UCSD-AML1 (cell line): Measurements from ENCODE around the gene MT1F.
"Not testable (repeated sequence)": the region's sequence is repeated elsewhere in the genome, so short reads cannot be mapped to it uniquely, and the experiment has no call there.

ENCODE experiments used
- DNase-seq: peaks from one replicate; lab custom pipeline; 2025; ENCODE audit not compliant: unreplicated experiment; lab: John Stamatoyannopoulos, UW

MT1F gene

DNA sequence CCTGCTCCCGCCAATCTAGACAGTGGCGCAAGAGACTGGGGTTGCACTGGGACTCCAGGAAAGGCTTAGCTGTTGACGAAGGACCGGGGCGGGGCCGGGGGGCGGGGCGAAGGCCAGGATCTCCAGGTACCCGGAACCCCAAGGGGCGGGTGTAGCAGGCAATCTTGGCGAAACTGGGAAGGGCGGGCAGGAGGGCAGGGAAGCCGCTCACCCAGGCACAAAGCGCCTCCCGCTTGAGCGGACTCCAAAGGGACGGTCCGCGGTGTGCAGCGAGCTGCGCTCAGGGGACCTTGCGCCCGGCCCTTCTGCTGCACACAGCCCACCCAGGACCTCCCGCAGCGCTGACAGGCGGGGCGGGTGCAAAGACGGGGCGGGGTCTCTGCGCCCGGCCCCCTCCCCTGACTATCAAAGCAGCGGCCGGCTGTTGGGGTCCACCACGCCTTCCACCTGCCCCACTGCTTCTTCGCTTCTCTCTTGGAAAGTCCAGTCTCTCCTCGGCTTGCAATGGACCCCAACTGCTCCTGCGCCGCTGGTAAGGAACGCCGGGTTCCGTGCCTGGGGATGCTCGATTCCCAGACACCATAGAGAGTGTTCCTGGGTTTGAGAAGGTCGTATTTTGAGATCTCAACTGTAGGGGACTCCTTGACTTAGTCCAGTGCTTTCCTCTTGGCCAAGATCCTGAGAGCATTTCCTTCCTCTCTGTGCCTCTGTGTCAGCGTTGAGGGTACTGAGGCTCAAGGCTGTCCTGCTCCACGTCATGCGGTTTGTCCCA lies at the start of gene MT1F:
Gene MT1F, plus strand, starts transcription at position 405 of the 772 bp plus-strand sequence. Its CDS starts 100 bp downstream, at position 505.
- peak; percentile 71 for DNase-seq

DNA sequence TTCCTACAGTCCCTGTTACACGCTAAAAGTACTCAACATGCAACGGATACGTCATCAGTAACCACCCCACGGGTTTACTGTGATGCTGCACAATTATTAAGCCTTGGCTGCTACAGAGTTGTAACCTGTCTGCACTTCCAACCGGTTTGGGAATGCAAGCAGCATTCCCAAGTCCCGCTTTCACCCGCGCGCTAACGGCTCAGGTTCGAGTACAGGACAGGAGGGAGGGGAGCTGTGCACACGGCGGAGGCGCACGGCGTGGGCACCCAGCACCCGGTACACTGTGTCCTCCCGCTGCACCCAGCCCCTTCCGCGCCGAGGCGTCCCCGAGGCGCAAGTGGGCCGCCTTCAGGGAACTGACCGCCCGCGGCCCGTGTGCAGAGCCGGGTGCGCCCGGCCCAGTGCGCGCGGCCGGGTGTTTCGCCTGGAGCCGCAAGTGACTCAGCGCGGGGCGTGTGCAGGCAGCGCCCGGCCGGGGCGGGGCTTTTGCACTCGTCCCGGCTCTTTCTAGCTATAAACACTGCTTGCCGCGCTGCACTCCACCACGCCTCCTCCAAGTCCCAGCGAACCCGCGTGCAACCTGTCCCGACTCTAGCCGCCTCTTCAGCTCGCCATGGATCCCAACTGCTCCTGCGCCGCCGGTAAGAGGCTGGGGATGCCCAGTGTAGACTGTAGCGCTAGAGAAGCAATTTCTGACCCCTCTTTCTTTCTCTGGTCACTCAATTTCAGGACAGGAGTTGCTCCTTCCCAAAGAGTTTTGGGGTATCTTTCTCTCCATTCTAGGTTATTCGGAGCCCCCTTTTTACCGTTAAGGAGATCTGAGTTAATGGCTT lies 49.5 kb upstream of the MT1F start, which contains the start of gene MT2A:
Gene MT2A, plus strand, starts transcription at position 542 of the 833 bp plus-strand sequence. Its CDS starts 72 bp downstream, at position 614.
- DNase-seq = peak; percentile 96

DNA sequence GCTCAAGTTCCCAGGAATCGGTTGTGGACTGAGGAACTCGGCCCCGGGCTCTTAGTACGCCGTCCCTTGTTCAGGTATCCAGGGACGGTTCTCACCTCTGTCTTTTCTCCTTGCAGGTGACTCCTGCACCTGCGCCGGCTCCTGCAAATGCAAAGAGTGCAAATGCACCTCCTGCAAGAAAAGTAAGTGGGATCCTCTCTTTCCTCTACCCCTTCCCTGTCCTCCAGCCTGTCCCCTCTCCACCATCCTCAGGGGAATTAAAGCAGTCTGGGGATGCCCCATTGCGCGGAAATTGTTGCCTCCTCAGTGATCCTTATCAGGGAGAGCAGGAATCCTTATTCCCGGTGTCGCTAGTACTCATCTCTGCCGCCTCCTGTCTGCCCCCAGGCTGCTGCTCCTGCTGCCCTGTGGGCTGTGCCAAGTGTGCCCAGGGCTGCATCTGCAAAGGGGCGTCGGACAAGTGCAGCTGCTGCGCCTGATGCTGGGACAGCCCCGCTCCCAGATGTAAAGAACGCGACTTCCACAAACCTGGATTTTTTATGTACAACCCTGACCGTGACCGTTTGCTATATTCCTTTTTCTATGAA lies 48.8 kb upstream of the MT1F start:
- no peak for DNase-seq

DNA sequence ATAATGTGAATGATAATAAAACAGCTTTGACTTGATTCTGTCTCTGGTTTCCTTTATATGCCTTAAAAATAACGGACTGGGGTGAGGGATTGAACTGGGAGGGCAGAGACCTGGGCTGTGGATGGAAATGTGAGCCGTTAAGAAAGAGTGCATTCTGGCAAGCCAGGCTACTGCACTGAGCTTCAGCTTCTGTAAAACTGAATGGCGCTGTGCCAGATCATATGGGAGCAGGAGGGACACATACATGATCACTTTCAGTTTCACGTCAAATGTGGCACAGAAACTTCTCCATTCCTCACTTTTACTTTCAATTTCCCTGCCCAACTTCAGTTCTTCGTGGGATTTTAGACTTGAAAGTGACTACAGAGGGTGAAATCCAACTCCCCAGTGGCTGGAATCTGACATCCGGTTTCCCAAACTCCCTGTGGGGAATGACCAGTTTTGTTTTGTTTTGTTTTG lies 48.3 kb upstream of the MT1F start:
- DNase-seq = peak; percentile 47

DNA sequence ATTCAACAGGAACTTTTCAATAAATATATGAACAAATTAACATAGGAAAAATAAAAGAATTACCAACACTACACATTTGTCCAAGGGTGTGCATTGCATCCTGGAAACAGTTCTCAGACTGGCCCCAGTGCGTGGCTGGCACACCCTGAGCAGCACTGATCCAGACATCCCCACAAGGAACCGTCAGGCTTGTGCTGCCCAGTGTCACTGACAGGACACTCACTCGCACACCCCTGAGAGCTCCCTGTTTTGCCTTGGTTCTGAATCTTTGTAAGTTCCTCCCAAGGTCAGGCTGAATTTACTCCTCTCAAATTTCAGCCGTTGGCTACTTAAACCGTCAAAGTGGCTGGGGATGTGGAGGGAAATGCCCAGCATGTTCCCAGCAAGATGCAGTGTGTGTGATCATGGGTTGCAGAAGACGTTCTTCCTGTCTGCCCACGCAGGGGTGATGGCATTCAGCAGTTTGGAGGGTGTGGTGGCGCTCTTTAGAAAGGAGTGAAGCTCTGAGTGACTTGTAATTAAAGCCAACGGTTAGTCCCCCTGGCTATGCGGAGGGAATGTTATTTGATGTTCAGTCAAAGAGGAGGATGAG lies 47.6 kb upstream of the MT1F start:
- DNase-seq = peak; percentile 39

DNA sequence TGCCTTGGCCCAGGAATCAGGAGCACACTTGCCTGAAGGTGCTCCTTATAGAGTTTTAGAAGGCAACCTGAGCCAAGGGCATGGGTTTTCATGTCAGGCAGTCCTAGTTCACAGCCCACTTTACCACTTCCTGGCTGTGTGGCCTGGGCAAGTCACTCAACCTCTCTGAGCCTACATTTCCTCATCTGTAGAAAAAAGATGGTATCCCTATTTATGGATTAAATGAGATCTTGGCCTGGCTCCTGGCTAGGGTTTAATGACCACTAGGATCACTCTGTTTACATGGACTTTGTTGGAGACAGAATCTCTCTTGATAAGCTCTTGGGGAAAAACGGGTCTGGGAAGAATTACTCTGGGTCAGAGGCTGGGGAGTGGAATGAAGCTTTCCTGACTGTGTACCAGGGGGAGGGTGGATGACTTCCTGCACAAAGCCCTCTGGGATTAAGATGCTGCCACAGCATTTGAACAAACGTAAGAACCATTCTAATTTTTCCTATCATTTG lies 47.1 kb upstream of the MT1F start:
- DNase-seq = no peak

DNA sequence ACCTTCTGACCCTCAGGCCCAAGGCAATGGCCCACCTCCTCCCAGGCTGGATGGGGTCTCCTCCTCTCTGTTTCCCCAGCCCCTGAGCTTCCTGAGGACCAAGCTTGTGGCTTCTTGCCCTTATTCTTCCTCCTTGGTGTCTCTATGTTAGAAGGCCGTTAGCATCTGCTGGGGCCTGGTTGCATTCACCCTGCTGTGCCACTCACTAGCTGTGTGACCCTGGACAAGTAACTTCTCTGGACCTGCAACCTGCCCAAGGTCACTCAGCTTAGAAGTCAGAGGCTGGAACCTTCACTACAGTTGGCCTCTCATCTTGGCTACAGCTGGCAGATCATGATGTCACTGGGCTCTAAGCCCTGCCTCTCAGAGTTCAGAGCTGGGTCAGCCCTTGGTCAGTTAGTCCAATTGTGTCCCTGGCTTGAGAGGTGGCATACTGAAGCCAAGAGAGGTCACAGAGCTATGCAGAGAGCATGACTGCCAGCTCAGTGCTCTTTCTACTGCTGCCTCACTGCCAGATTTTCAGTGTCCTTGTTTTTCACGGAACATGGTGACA lies 46.4 kb upstream of the MT1F start:
- DNase-seq = no peak

DNA sequence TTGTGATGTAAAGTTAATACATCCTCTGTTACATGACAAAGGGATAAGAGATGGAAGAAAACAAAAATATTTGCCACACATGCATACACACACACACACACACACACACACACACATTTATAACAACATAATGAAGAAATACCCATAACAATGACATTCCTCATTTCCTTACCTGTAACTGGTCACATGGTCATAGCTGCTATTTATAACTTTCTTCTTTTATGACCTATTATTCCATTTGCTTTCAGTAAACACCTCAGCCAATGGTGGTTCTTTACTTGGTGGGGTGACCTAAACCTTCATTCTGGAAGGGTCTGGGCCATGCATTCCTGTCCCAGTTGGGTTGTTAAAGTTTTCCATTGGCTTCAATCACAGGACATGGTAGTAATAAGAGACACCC lies 44.1 kb upstream of the MT1F start:
- no peak for DNase-seq

DNA sequence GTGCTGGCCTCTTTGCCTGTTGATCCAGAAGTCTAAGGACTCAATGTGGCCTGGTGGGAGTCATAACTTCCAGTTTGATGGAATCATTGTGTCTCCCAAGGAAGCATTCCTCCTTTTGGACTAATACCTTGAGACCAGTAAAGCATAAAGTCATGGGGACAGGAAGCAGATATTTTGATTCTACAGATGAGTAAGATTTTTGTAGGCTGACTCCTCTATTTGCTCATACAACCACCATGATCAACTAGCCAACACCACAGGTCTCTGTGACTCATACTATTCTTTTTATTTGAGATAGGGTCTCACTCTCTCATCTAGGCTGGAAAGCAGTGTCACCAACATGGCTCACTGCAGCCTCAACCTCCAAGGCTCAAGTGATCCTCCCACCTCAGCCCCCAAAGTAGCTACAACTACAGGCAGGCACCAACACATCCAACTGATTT lies 43.2 kb upstream of the MT1F start:
- no peak for DNase-seq

DNA sequence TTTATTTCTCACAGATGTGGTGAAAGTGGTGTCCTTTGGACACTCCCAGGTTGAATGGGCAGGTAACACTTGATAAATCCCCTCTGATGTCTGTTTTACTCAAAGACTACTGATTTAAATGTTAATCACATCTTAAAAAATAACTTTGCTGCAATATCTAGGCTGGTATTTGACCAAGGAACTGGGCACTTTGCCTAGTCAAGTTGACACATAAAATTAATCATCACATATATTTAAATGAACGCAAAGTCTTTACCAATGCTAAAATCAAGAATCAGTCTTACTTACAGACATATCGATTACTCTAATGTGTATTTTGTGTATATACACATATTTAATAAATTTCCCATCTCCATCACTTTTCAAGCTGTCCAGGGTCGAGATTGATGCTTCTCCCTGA lies 42.4 kb upstream of the MT1F start:
- no peak for DNase-seq

DNA sequence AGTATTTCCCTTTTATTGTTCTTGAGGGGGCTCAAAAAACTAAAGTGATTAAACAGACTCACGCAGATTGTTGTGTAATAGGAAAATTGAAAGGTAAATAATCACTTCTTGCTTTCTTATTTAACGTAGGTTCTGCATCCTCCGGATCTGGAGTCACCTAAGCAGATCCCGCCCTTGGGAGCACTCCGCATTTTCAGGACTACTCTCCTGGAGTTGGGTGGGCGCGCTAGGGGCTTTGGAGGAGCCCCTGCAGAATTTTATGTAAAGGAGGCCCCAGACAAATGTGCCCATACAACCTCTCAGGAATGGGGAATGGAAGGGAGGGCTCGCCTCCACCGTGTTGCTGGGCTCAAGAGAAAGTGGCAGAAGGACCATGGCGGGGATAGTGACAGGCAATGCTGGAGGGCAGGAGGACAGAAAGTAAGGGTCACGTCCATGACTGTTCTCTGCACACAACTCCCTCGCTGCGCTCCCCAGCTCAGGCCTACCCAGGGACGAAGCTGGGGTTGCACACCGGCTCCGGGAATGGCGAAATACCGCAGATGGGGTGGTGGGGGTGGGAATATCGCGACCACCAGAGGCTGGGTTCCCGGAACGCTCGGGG lies 41.0 kb upstream of the MT1F start:
- no peak for DNase-seq

DNA sequence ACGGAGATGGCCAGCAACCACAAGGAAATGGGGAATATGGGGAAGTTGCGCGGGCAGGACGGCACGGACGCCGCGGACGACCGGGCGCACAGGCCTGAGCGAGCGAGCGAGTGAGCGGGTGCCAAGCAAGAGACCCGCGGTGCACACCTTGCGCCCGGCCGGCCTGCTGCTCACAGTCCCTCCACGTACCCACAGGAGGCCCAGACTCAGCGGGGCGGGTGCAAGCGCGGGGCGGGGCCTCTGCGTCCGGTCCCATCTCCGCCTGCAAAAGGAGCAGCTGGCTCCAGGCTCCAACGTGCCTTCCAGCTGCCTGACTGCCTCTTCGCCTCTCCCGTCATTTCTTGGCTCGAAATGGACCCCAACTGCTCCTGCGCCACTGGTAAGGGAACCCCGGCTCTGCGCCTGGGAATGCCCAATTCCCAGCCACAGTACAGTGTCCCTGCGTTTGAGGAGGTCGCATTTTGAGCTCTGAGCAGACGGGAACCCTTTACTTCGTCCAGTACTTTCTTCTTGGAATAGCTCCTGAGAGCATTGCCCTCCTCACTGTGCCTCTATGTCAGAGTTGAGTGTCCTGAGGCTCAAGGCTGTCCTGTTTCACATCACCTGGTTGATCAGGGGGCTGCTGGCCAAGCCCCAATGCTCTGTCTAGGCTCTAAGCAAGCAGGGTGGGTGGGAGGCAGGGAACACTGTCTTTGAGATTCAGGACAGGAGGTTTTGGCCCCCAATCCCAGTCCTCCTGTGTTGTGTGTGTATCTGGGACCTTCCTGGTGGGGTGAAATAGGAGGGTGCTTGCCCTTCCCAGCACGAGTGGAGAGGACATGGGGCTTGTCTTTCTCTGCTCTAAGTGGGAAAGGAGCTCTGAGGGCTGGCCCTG lies 40.3 kb upstream of the MT1F start:
- DNase-seq = no peak

DNA sequence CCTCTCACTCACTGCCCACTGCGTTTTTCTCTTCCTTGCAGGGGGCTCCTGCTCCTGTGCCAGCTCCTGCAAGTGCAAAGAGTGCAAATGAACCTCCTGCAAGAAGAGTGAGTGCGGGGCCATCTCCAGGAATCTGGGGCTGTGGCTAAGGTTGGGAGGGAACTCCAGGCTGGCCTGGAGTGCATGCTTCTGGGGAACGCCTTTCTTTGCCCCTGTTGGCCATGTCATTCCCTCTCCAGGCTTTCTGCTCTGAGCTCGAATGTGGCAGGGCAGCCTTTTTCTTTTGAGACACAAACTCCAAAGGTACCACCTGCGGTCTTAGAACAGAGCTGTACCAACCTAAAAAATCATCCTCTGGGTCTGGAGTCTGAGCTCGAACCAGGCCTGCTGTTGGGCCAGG lies 39.6 kb upstream of the MT1F start:
- DNase-seq = no peak

DNA sequence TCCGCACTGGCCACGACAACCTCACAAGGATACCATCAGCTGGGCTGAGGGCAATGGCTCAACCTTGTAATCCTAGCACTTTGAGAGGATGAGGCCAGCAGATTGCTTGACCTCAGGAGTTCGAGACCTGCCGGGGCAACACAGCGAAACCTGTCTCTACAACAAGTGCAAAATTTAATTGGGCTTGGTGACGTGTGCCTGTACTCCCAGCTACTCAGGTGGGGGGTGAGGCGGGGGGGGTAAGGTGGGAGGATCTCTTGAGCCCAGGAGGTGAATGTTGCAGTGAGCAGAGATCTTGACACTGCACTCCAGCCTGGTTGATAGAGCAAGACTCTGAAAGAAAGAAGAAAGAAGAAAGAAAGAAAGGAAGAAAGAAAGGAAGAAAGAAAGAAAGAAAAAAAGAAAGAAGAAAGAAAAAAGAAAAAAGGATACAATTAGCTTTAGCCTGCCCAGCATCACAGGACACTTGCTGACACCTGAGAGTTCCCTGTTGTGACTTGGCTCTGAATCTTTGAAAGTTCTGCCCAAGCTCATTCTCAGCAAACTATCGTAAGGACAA lies 37.3 kb upstream of the MT1F start:
- no peak for DNase-seq

DNA sequence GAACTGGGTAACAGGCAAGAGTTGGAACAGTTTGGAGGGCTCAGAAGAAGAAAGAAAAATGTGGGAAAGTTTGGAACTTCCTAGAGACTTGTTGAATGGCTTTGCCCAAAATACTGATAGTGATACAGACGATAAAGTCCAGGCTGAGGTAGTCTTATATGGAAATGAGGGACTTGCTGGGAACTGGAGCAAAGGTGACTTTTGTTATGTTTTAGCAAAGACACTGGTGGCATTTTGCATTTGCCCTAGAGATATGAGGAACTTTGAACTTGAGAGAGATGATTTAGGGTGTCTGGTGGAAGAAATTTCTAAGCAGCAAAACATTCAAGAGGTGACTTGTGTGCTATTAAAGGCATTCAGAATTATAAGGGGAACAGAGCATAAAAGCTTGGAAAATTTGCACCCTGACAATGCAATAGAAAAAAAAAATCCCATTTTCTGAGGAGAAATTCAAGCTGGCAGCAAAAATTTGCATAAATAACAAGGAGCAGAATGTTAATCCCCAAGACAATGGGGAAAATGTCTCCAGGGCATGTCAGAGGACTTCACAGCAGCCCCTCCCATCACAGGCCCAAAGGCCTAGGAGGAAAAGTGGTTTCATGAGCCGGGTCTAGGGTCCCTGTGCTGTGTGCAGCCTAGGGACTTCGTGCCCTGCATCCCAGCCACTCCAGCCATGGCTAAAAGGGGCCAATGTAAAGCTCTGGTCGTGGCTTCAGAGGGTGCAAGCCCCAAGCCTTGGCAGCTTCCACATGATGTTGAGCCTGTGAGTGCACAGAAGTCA lies 35.9 kb upstream of the MT1F start:
- not testable (repeated sequence) for DNase-seq

DNA sequence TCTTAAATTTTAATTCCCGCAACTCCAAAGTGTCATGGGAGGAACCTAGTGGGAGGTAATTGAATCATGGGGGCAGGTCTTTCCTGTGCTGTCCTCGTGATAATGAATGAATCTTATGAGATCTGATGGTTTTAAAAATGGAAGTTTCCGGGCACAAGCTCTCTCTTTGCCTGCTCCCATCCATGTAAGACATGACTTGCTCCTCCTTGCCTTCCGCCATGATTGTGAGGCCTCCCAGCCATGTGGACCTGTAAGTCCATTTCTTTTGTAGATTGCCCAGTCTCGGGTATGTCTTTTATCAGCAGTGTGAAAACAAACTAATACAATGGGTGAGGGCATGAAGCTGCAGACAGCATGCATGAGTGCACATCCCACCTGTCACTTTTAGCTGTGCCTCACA lies 34.6 kb upstream of the MT1F start:
- DNase-seq = not testable (repeated sequence)

DNA sequence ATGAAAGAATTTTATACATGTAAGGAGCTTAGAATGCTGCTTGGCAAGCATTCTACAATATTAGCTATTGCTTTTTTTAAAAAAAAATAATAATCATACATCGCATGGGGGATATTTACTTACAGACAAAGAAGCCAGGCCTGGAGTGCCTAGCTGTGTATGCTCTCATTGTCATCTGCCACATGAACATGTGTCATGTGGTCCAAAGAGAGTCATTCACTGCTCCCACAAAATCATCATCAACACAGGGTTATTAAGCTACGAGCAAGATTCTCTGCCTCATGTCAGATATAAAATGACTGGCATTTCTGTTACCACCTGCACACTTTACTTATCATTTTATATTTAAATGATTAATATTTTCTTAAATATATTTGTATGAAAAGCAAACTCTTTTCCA lies 34.1 kb upstream of the MT1F start:
- no peak for DNase-seq
